Measurements from ENCODE around the gene EXOC6B. TPM values are rescaled to one million over a fixed set of nuclear protein-coding genes. Genes with fewer than 3 reads are reported as not detected.
A peak's percentile ranks its signal among the peaks of the same experiment; 100 is the strongest.

Gene EXOC6B
- total RNA-seq, 1 donor, result 40.2 TPM

- TF ChIP-seq CTCF (IDR thresholded peaks at IDR 0.05; ENCODE audit: insufficient read depth, low read depth, low read length), result no peak
Observed at GRCh38 chr2:72300147-72300684, 525.6 kb downstream of the EXOC6B start.

GRCh38 chr2:72293620-72294019 lies 532.2 kb downstream of the EXOC6B start:
- no peak overlapping the region for H3K4me3 ChIP-seq (ENCODE audit: low read depth, low read length)
- no peak for DNase-seq (ENCODE audit: low read depth)
- TF ChIP-seq CTCF (IDR thresholded peaks at IDR 0.05; ENCODE audit: insufficient read depth, low read depth, low read length), result no peak

More at GRCh38 chr2:72300147-72300684, 525.6 kb downstream of the EXOC6B start:
- DNase-seq (ENCODE audit: low read depth), result no peak
- H3K4me3 ChIP-seq (ENCODE audit: low read depth, low read length), result no peak overlapping the region

GRCh38 chr2:72292433-72292832 lies 533.4 kb downstream of the EXOC6B start:
- no peak for DNase-seq (ENCODE audit: low read depth)
- TF ChIP-seq CTCF (IDR thresholded peaks at IDR 0.05; ENCODE audit: insufficient read depth, low read depth, low read length), result no peak
- H3K4me3 ChIP-seq (ENCODE audit: low read depth, low read length), result no peak overlapping the region

- H3K4me3 ChIP-seq (ENCODE audit: low read depth, low read length), result no peak overlapping the region
- DNase-seq (ENCODE audit: low read depth), result peak; percentile 14
- no peak for TF ChIP-seq CTCF (IDR thresholded peaks at IDR 0.05; ENCODE audit: insufficient read depth, low read depth, low read length)
Observed at GRCh38 chr2:72291059-72291458, 534.8 kb downstream of the EXOC6B start.

- H3K4me3 ChIP-seq (ENCODE audit: low read depth, low read length), result no peak overlapping the region
- no peak for TF ChIP-seq CTCF (IDR thresholded peaks at IDR 0.05; ENCODE audit: insufficient read depth, low read depth, low read length)
- no peak for DNase-seq (ENCODE audit: low read depth)
Observed at GRCh38 chr2:72289736-72290135, 536.1 kb downstream of the EXOC6B start.

GRCh38 chr2:72289283-72289682 lies 536.5 kb downstream of the EXOC6B start:
- no peak overlapping the region for H3K4me3 ChIP-seq (ENCODE audit: low read depth, low read length)
- no peak for TF ChIP-seq CTCF (IDR thresholded peaks at IDR 0.05; ENCODE audit: insufficient read depth, low read depth, low read length)
- DNase-seq (ENCODE audit: low read depth), result no peak

- DNase-seq (ENCODE audit: low read depth), result peak; percentile 16
Observed at GRCh38 chr2:72278046-72278445, 547.8 kb downstream of the EXOC6B start.

More at GRCh38 chr2:72278046-72278445, 547.8 kb downstream of the EXOC6B start:
- no peak for TF ChIP-seq CTCF (IDR thresholded peaks at IDR 0.05; ENCODE audit: insufficient read depth, low read depth, low read length)
- H3K4me3 ChIP-seq (ENCODE audit: low read depth, low read length), result no peak overlapping the region
